Calu3 (cell line): ENCODE results near the gene MIPOL1. TPM values are rescaled to one million over a fixed set of nuclear protein-coding genes. Genes with fewer than 3 reads are reported as not detected.

Experiments
- BruUV-seq: library from RNA; stranded (reverse); fragments of 400-500 nt; replicated peaks from 2 replicates; lab custom pipeline; 2021; lab: Mats Ljungman, UMichigan
- CTCF ChIA-PET: fragments of 300-600 bp; sonication (Branson Sonifier 250); formaldehyde crosslinking; loops from one replicate; lab custom pipeline; 2022; ENCODE audit warnings: antibody characterized with exemption; lab: Charles Lee
- DNase-seq: peaks from one replicate; pipeline ENCODE4 v3.0.0; 2022
- H3K27ac Mint-ChIP-seq: one replicate; pipeline ENCODE4 v1.8.0; 2022; ENCODE audit warnings: mixed read lengths; ENCODE audit not compliant: unreplicated experiment
- H3K27me3 Mint-ChIP-seq: one replicate; pipeline ENCODE4 v1.8.0; 2022; ENCODE audit warnings: mixed read lengths; ENCODE audit not compliant: unreplicated experiment
- H3K36me3 Mint-ChIP-seq: one replicate; pipeline ENCODE4 v1.8.0; 2022; ENCODE audit warnings: mild to moderate bottlenecking, moderate library complexity, mixed read lengths; ENCODE audit not compliant: insufficient read depth, unreplicated experiment
- H3K4me1 Mint-ChIP-seq: one replicate; pipeline ENCODE4 v1.8.0; 2022; ENCODE audit warnings: mild to moderate bottlenecking, low read depth, mixed read lengths; ENCODE audit not compliant: unreplicated experiment
- H3K4me3 Mint-ChIP-seq: one replicate; pipeline ENCODE4 v1.8.0; 2022; ENCODE audit warnings: mild to moderate bottlenecking, low read depth, moderate library complexity, mixed read lengths; ENCODE audit not compliant: unreplicated experiment
- H3K9me3 Mint-ChIP-seq: one replicate; pipeline ENCODE4 v1.8.0; 2022; ENCODE audit warnings: low read depth, mixed read lengths; ENCODE audit not compliant: unreplicated experiment
- intact Hi-C: fragments of 100-400 bp; cut with micrococcal nuclease; formaldehyde crosslinking; loops from one replicate; pipeline ENCODE4 v1.10.0; 2022; ENCODE audit not compliant: unreplicated experiment
- total RNA-seq: library from RNA; stranded (reverse); gene quantifications from 2 replicates; pipeline ENCODE4 v1.2.3, GENCODE V29; 2022
- TF ChIP-seq, protein P1 (sequence below): fragments of 200-600 bp; IDR thresholded peaks from one replicate; pipeline ENCODE4 v1.8.0; 2022; ENCODE audit warnings: antibody characterized with exemption; ENCODE audit not compliant: unreplicated experiment

The MIPOL1 gene
- total RNA-seq, 1 experiment from 2014 or later = 27.2 TPM

DNA sequence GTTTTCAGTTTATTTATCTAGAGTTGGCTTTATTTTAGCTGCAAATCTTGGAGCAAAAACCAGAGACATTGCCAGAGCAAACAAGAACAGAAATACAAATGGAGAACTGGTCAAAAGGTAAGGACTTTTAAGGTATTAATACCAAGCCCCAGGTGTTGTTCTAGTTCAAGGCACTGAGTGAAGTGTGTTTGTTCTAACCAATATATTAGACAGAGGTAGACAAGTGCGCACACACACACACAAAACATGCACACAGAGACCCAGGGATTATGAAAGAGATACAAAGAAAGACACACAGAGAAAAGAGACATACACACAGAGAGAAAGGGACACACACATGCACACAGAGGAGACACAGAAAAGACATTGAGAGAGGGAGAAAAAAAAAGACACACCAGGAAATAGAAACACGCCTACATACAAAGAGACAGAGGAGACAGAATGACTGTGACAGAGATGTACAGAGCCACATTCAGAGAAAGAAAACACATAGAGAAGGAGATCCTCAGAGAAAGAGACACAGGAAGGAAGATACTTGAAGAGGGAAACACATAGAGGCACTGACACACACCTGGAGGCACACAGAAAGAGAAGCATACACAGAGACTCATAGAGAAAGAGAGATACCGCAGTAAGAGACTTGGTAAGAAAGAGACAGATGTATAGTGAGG lies 50.2 kb downstream of the MIPOL1 start:
- DNase-seq = no peak
- Mint-ChIP-seq H3K36me3 (no peaks in the 10 kb centered on the region), H3K9me3 (no peaks in the 10 kb centered on the region), H3K4me3 (no peak overlapping the region), H3K4me1 (peaks cover 7% of the 10 kb centered on the region), H3K27ac (no peak overlapping the region), H3K27me3 (no peaks in the 10 kb centered on the region)
- intact Hi-C loops = loop anchor here (5.0 kb wide), 2 partner anchors 299 to 449 kb away; no protein-coding TSS in a partner anchor
- TF ChIP-seq, protein P1, sequence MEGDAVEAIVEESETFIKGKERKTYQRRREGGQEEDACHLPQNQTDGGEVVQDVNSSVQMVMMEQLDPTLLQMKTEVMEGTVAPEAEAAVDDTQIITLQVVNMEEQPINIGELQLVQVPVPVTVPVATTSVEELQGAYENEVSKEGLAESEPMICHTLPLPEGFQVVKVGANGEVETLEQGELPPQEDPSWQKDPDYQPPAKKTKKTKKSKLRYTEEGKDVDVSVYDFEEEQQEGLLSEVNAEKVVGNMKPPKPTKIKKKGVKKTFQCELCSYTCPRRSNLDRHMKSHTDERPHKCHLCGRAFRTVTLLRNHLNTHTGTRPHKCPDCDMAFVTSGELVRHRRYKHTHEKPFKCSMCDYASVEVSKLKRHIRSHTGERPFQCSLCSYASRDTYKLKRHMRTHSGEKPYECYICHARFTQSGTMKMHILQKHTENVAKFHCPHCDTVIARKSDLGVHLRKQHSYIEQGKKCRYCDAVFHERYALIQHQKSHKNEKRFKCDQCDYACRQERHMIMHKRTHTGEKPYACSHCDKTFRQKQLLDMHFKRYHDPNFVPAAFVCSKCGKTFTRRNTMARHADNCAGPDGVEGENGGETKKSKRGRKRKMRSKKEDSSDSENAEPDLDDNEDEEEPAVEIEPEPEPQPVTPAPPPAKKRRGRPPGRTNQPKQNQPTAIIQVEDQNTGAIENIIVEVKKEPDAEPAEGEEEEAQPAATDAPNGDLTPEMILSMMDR = no peak
- CTCF ChIA-PET = no interaction called here
- BruUV-seq = no TSS peak

DNA sequence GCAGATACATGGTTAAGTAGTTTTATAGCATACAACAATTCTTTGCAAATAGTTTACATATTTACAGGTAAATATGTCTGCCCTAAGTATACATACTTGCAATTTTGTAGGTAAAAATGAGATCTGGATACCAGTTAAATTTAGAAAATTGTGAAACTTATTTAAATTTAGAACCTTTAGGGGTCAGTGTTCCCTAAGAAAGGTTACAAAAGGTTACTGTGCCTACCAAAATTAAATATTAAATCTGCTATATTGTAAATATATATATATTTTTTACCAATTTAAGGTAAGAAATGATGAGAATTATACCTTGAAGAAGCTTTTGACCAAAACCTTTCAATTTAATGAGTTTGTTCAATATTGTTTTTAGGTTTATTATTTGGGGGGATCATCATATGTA lies 54.0 kb downstream of the MIPOL1 start:
- CTCF ChIA-PET = no interaction called here
- DNase-seq = no peak

GRCh38 chr14:37252434-37252833 lies 54.7 kb downstream of the MIPOL1 start:
- Mint-ChIP-seq H3K27ac (no peak overlapping the region), H3K4me3 (no peak overlapping the region), H3K27me3 (no peaks in the 10 kb centered on the region), H3K4me1 (peaks cover 15% of the 10 kb centered on the region), H3K9me3 (no peaks in the 10 kb centered on the region), H3K36me3 (no peaks in the 10 kb centered on the region)
- CTCF ChIA-PET = no interaction called here
- BruUV-seq = no TSS peak
- intact Hi-C loops = loop anchor here (1.0 to 10.0 kb wide), 5 partner anchors 75 to 455 kb away; no protein-coding TSS in a partner anchor
- no peak for DNase-seq
- TF ChIP-seq, protein P1 = no peak

More for the DNA sequence above, 54.0 kb downstream of the MIPOL1 start:
- Mint-ChIP-seq H3K36me3 (no peaks in the 10 kb centered on the region), H3K4me3 (no peak overlapping the region), H3K27ac (no peak overlapping the region), H3K27me3 (no peaks in the 10 kb centered on the region), H3K4me1 (peaks cover 15% of the 10 kb centered on the region), H3K9me3 (no peaks in the 10 kb centered on the region)
- intact Hi-C loops = loop anchor here (1.0 to 10.0 kb wide), 5 partner anchors 76 to 456 kb away; no protein-coding TSS in a partner anchor
- no TSS peak for BruUV-seq
- TF ChIP-seq, protein P1 = peak; percentile 28

- Mint-ChIP-seq H3K4me1 (peaks cover 15% of the 10 kb centered on the region), H3K9me3 (no peaks in the 10 kb centered on the region), H3K36me3 (no peaks in the 10 kb centered on the region), H3K4me3 (no peak overlapping the region), H3K27me3 (no peaks in the 10 kb centered on the region), H3K27ac (no peak overlapping the region)
- intact Hi-C loops = loop anchor here (2.0 to 10.0 kb wide), 5 partner anchors 73 to 453 kb away; no protein-coding TSS in a partner anchor
- TF ChIP-seq, protein P1 = no peak
- peak; percentile 55 for DNase-seq
- BruUV-seq = no TSS peak
- CTCF ChIA-PET = no interaction called here
Observed at GRCh38 chr14:37253905-37254304, 56.2 kb downstream of the MIPOL1 start.
